ENCODE results near the gene DLX1.
"Not testable (repeated sequence)": the region's sequence is repeated elsewhere in the genome, so short reads cannot be mapped to it uniquely, and the experiment has no call there.

Gene DLX1

DNA sequence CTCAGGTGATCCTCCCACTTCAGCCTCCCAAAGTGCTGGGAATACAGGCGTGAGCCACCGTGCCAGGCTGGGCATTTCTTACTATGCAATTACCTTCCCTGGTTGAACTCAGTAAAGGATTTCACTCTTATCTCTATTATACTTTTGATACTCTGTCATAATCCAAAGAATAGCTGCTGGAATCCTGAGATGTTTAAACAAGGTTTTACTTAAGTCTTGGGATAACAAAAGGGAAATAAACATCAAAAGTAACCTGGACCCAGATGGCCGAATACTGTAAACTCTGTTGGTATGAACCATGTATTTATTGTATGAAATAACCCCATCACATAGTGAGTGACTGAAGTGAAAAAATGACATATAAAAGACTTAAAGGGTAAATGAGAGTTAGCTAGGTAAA is 29.3 kb downstream of the DLX1 start:
- no peak for DNase-seq (ENCODE audit: low read depth in 2 of 2)

GRCh38 chr2:172116107-172116506 is 30.8 kb downstream of the DLX1 start:
- no peak for DNase-seq (ENCODE audit: low read depth in 2 of 2)

DNA sequence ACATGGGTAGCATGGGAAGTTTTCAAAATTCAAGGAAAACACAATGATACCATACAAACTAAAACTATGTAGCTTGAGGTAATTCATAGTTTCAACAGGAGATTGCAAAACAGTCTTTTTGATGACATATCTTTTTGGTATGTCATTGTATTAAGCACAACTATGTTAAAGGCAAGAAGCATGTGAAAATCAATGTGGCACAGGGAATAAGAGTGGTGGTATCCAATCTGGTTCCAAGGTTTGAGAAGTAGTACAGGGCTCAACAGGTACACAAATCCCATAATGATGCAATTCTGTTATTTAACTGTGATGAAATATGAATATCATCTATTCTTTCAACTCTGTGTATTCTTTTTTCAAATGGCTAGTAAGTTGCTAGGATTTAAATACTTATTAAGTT is 33.8 kb downstream of the DLX1 start:
- DNase-seq (ENCODE audit: low read depth in 2 of 2): no peak

DNA sequence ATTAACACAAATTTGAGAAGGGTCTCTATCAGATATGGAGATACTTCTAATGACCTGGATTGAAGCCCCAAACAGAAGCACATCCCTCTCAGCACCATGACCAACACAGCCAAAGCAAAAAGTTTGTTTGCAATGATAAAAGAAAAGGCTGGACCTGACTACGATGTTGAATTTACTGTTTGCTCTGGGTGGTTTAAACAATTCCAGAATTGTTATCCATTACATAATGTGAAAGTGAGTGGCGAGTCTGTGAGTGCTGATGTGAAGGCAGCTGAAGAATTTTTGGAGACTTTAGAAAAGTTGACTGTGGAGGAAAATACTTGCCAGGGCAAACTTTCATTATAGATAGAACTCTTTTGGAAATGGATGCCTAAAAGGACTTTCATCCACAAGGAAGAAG is 34.8 kb downstream of the DLX1 start:
- DNase-seq (ENCODE audit: low read depth in 2 of 2): no peak

DNA sequence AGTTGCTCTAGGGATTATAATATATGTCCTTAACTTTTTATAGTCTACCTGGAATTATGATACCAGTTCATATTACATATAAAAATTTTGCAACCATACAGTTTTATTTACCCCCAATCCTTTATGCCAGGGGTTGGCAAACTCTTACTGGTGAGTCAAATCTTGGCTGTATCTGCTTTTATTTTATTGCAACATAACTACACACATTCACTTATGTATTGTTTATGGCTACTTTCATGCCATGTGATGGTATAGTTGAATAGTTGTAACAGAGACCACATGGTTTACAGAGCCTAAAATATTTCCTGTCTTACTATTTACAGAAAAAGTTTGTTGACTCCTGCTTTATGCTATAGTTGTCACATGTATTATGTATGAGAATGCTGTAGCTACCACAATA is 43.2 kb downstream of the DLX1 start:
- no peak for DNase-seq (ENCODE audit: low read depth in 2 of 2)

DNA sequence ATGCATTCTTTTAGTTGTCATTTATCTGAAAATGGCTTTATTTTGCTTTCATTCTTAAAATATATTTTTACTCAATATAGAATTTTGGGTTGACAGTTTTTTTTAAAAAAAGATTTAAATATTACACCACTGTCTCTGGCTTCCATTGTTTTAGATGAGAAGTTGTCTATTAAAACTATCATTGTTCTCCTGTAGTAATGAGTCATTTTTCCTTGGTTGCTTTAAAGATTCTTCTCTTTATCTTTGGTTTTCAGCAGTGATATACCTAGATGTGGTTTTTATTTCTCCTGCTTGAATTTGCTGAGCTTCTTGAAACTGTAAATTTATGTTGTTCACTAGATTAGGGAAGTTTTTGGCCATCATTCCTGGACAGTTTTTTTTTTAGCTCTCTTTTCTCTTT is 44.1 kb downstream of the DLX1 start:
- DNase-seq (ENCODE audit: low read depth in 2 of 2): no peak

GRCh38 chr2:172131713-172132555 is 46.6 kb downstream of the DLX1 start:
- DNase-seq (ENCODE audit: low read depth in 2 of 2): no peak

GRCh38 chr2:172134270-172134669 is 49.0 kb downstream of the DLX1 start:
- no peak for DNase-seq (ENCODE audit: low read depth in 2 of 2)

GRCh38 chr2:172135446-172135845 is 50.1 kb downstream of the DLX1 start:
- no peak for DNase-seq (ENCODE audit: low read depth in 2 of 2)

- no peak for DNase-seq (ENCODE audit: low read depth in 2 of 2)
These were observed 51.8 kb downstream of the DLX1 start for GRCh38 chr2:172137109-172137508.

DNA sequence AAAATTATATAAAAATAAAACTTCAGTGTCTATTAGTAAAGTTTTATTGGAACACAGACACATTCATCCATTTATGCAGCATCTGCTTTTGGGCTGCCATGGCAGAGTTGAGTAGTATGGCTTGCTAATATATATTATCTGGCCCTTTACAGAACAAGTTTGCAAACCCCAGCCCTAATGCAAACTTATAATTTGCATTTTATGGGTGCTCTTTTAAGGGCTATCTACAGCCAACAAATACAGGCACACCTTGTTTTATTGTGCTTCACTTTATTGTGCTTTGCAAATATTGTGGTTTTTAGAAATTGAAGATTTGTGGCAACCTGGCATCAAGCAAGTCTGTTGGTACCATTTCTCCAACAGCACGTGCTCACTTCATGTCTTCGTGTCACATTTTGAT is 52.6 kb downstream of the DLX1 start:
- DNase-seq (ENCODE audit: low read depth in 2 of 2): no peak

DNA sequence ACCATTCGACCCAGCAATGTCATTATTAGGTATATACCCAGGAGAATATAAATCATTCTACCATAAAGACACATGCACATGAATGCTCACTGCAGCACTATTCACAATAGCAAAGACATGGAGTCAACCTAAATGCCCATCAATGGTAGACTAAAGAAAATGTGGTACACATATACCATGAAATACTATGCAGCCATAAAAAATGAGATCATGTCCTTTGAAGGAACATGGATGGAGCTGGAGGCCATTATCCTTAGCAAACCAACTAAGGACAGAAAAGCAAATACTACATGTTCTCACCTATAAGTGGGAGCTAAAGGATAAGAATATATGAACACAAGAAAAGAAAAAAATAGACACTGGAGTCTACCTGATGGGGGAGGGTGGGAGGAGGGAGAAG is 53.4 kb downstream of the DLX1 start:
- DNase-seq (ENCODE audit: low read depth in 2 of 2): not testable (repeated sequence)
